HCT116 (cell line): Measurements from ENCODE around the gene SPATA19.

Experiments
- CTCF ChIP-seq, 3 experiments: fragments of 200-600 bp in 1 of 3; sonication (generic) in 1 of 3; IDR thresholded peaks in 2 of 3; conservative IDR thresholded peaks in 1 of 3; 2 replicates each; pipeline ENCODE4 v1.5.1; 2012 to 2017; ENCODE audit warnings: low read depth in 2 of 3, low read length in 2 of 3, antibody characterized with exemption in 1 of 3, borderline replicate concordance in 1 of 3, control low read depth in 1 of 3, mild to moderate bottlenecking in 1 of 3, mixed read lengths in 1 of 3, mixed run types in 1 of 3, moderate library complexity in 1 of 3; ENCODE audit not compliant: insufficient read depth in 1 of 3
- EZH2 ChIP-seq: fragments of 200-600 bp; sonication (generic); IDR thresholded peaks from 2 replicates; pipeline ENCODE4 v1.6.1; 2017; ENCODE audit warnings: antibody characterized with exemption, mixed run types
- JUND ChIP-seq: IDR thresholded peaks from 2 replicates; pipeline ENCODE4 v1.6.1; 2012
- POLR2A ChIP-seq: IDR thresholded peaks from 2 replicates; pipeline ENCODE4 v1.7.0; 2011; ENCODE audit warnings: borderline replicate concordance; ENCODE audit not compliant: insufficient read depth, insufficient read length; ENCODE audit errors: extremely low read depth
- POLR2AphosphoS5 ChIP-seq: IDR thresholded peaks from 2 replicates; pipeline ENCODE4 v1.6.1; 2011; ENCODE audit warnings: mild to moderate bottlenecking, low read depth, low read length, moderate library complexity
- REST ChIP-seq: IDR thresholded peaks from 2 replicates; pipeline ENCODE4 v1.6.1; 2012; ENCODE audit warnings: low read depth

GRCh38 chr11:133829566-133829965 is 15.7 kb downstream of the SPATA19 start:
- TF ChIP-seq CTCF (IDR thresholded peaks at IDR 0.05 in 2 of 3, conservative IDR thresholded peaks at IDR 0.05 in 1 of 3; ENCODE audit: borderline replicate concordance in 1 of 3, insufficient read depth in 1 of 3, low read depth in 2 of 3, low read length in 2 of 3) (no peak), REST (no peak), POLR2AphosphoS5 (no peak), POLR2A (no peak), EZH2 (no peak), JUND (no peak)
